Measurements from ENCODE around the gene LRRC75B.
"Not testable (repeated sequence)": the region's sequence is repeated elsewhere in the genome, so short reads cannot be mapped to it uniquely, and the experiment has no call there.

Gene LRRC75B

GRCh38 chr22:24552503-24553286, 40.2 kb downstream of the LRRC75B start:
- DNase-seq: not testable (repeated sequence)

DNA sequence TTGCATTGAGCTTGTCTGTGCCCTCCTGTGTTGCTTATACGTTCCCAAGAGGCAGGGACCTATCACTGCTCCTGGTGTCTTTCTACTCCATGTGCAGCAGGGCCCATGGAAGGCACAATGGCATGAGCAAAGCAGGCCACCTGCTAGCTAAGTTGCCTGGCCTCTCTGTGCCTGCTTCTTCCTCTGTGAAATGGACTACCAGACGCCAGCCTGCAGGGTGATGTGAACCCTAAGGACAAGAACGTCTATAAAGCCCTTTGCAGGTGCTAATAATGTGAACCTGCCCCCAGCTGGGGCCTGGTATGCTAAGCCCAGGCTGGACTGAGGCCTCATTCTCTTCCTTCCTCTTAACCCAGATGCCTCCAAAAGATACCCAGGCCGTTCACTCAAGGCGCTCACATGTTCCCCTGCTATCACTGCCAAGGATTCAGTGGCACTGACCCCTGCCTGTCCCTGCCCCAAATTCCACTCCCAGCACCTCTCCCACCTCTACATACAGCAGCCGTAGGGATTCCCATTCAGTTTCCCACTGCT, 41.9 kb downstream of the LRRC75B start:
- DNase-seq: no peak

GRCh38 chr22:24550028-24550901, 42.6 kb downstream of the LRRC75B start:
- DNase-seq: no peak

- no peak for DNase-seq
These were observed 44.1 kb downstream of the LRRC75B start for GRCh38 chr22:24548812-24549211.

DNA sequence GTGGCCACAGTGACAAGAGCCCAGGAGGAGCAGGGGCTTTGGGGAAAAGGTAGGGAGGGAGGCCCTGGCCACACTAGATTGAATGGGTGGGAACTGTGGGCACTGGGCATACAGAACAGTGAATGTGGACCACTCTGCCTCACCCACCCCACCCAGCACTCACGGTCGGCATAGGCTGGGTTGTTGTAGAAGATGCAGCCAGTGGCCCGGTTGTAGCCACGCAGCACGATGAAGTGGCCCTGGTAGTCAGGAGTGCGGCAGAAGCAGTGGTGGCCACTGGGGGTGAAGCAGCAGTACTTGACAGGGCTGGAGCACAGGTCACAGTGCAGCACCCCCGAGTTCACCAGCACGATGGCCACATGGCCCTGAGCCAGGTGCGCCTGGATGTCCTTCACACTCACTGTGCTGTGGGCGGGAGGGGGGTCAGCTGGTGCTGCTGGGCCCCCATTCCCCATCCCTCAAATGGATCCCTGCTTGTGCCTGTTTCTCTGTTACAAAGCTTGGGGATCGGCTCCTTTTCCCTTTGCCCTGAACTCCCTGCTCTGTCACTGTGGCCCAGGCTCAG, 49.1 kb downstream of the LRRC75B start:
- no peak for DNase-seq

DNA sequence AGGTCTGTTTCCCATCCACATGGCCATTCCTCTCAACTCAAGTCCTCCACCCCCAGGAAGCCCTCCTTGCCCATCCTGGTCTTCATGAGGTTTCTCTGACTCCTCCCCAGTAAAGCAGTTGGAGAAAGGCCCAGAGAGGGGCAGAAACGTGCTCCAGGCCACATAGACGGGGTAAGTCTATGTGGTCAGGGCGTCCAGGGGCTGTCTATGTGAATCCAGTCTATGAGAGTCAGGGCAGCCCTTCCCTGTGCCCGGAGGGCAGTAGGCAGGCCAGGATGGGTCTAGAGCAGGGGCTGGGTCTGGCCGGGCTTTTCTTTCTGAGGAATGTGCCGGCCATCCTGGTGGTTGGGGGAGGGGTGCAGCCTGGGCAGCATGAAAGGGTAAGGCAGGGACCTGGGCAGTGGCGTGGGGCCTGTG, 49.7 kb downstream of the LRRC75B start:
- no peak for DNase-seq

DNA sequence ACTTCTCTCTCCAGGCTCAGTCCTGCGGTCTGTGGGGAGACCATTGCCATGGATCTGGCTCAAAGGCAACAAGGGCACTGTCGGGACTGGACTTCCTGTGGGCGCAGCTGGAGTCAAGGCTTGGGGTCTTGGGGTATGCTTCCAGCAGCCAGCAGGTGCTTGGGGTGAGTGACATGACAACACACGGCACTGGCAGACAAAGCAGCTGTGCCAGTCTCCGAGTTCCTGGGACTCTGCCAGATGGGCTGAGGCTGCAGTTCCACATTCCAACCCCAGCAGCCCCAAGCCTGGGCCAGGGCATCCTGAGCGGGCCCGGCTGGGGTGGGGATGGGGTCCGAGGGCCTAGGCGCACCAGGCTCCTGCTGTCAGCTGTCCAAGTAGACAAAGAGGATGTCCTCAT, 50.2 kb downstream of the LRRC75B start:
- no peak for DNase-seq

- DNase-seq: no peak
These were observed 51.0 kb downstream of the LRRC75B start for GRCh38 chr22:24541681-24542515.

DNA sequence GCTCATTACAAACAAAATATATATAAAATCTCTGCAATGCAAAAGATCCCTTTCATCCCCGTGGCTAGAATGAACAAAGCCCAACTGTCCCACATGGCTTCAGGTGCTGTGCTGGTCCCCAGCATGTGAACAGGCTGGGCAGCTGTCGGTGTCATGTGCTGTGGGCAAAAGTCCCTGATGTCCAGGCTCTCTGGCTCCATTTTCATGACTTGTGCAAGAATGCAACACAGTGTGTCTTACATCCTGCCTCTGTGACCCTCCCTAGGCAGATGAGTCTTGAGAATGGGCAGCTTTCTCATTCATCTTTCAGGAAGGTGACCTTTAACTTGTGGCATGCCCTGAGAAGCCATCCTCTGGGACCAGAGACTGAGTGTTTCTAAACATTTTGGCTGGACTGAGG, 52.4 kb downstream of the LRRC75B start:
- no peak for DNase-seq

DNA sequence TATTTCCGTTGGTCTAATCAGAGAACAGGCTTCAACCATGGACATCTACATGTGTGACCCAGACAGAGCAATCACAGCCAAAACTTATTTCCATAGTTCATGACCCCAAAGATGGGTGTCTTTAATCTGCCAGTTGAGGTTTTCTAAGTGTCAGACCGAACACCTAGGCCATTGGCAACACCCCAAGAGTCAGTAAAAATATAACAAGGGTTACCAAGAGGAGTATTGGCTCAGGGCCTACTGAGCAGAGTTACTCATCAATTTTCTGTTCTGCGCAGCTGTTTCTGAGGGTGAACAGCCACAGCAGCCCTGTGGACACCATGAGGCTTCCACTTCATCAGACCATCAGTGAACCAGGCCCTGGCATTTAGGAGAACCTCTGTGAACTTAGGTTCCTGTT, 56.8 kb downstream of the LRRC75B start:
- DNase-seq: no peak

Measured in NCI-H2227 treated with DMSO at 0.1 percent for 48 hours (cell line).